ENCODE data around the gene GALNT14. TPM values are rescaled to one million over a fixed set of nuclear protein-coding genes. Genes with fewer than 3 reads are reported as not detected.

The GALNT14 gene
- total RNA-seq, 2 donors from 2014 or later = 0.59 to 1.2 TPM

- peak in 1 of 2 donors; percentile 3 for DNase-seq (ENCODE audit: low spot score in 2 of 2)
- H3K9me3 Mint-ChIP-seq = no peaks in the 10 kb centered on the region
- H3K36me3 Mint-ChIP-seq = no peaks in the 10 kb centered on the region
- ATAC-seq = no peak
- no peak overlapping the region for H3K27ac Mint-ChIP-seq
Measured at GRCh38 chr2:31016648-31017047, 121.6 kb downstream of the GALNT14 start.

GRCh38 chr2:31014516-31014915 lies 123.7 kb downstream of the GALNT14 start:
- H3K27ac Mint-ChIP-seq = no peak overlapping the region
- no peaks in the 10 kb centered on the region for H3K36me3 Mint-ChIP-seq
- no peaks in the 10 kb centered on the region for H3K9me3 Mint-ChIP-seq
- no peak for DNase-seq (ENCODE audit: low spot score in 2 of 2)
- no peak for ATAC-seq

- Mint-ChIP-seq H3K9me3 (no peaks in the 10 kb centered on the region), H3K36me3 (no peaks in the 10 kb centered on the region), H3K27ac (no peak overlapping the region)
- DNase-seq (ENCODE audit: low spot score in 2 of 2) (no peak), ATAC-seq (no peak)
Measured at GRCh38 chr2:31013301-31013700, 124.9 kb downstream of the GALNT14 start.

GRCh38 chr2:31012406-31012805 lies 125.8 kb downstream of the GALNT14 start:
- Mint-ChIP-seq H3K36me3 (no peaks in the 10 kb centered on the region), H3K27ac (no peak overlapping the region), H3K9me3 (no peaks in the 10 kb centered on the region)
- DNase-seq (ENCODE audit: low spot score in 2 of 2) (no peak), ATAC-seq (no peak)

GRCh38 chr2:31011587-31011986 lies 126.7 kb downstream of the GALNT14 start:
- H3K27ac Mint-ChIP-seq = no peak overlapping the region
- H3K36me3 Mint-ChIP-seq = no peaks in the 10 kb centered on the region
- no peaks in the 10 kb centered on the region for H3K9me3 Mint-ChIP-seq
- no peak for ATAC-seq
- DNase-seq (ENCODE audit: low spot score in 2 of 2) = no peak

- H3K27ac Mint-ChIP-seq = no peak overlapping the region
- DNase-seq (ENCODE audit: low spot score in 2 of 2) (no peak), ATAC-seq (no peak)
- no peaks in the 10 kb centered on the region for H3K36me3 Mint-ChIP-seq
- H3K9me3 Mint-ChIP-seq = no peaks in the 10 kb centered on the region
Measured at GRCh38 chr2:31008561-31009114, 129.6 kb downstream of the GALNT14 start.

GRCh38 chr2:31004257-31004656 lies 134.0 kb downstream of the GALNT14 start:
- no peak for ATAC-seq
- no peaks in the 10 kb centered on the region for H3K9me3 Mint-ChIP-seq
- no peaks in the 10 kb centered on the region for H3K36me3 Mint-ChIP-seq
- H3K27ac Mint-ChIP-seq = no peak overlapping the region
- DNase-seq (ENCODE audit: low spot score in 2 of 2) = no peak

GRCh38 chr2:31003749-31004148 lies 134.5 kb downstream of the GALNT14 start:
- DNase-seq (ENCODE audit: low spot score in 2 of 2) (no peak), ATAC-seq (no peak)
- Mint-ChIP-seq H3K9me3 (no peaks in the 10 kb centered on the region), H3K27ac (no peak overlapping the region), H3K36me3 (no peaks in the 10 kb centered on the region)

- ATAC-seq = no peak
Measured at GRCh38 chr2:31002537-31003150, 135.6 kb downstream of the GALNT14 start.

GRCh38 chr2:31000970-31001369 lies 137.3 kb downstream of the GALNT14 start:
- no peak overlapping the region for H3K27ac Mint-ChIP-seq
- H3K9me3 Mint-ChIP-seq = no peaks in the 10 kb centered on the region
- ATAC-seq (no peak), DNase-seq (ENCODE audit: low spot score in 2 of 2) (no peak)
- no peaks in the 10 kb centered on the region for H3K36me3 Mint-ChIP-seq

More at GRCh38 chr2:31002537-31003150, 135.6 kb downstream of the GALNT14 start:
- DNase-seq (ENCODE audit: low spot score in 2 of 2) = no peak
- Mint-ChIP-seq H3K9me3 (no peaks in the 10 kb centered on the region), H3K36me3 (no peaks in the 10 kb centered on the region), H3K27ac (no peak overlapping the region)

- DNase-seq (ENCODE audit: low spot score in 2 of 2) = no peak
- no peaks in the 10 kb centered on the region for H3K36me3 Mint-ChIP-seq
Measured at GRCh38 chr2:30998672-30999071, 139.6 kb downstream of the GALNT14 start.

GRCh38 chr2:30997979-30998378 lies 140.3 kb downstream of the GALNT14 start:
- ATAC-seq = no peak
- H3K36me3 Mint-ChIP-seq = no peaks in the 10 kb centered on the region

More at GRCh38 chr2:30998672-30999071, 139.6 kb downstream of the GALNT14 start:
- ATAC-seq = no peak
- Mint-ChIP-seq H3K27ac (no peak overlapping the region), H3K9me3 (no peaks in the 10 kb centered on the region)

GRCh38 chr2:30994227-30995056 lies 143.8 kb downstream of the GALNT14 start:
- no peaks in the 10 kb centered on the region for H3K36me3 Mint-ChIP-seq
- no peak overlapping the region for H3K27ac Mint-ChIP-seq
- H3K9me3 Mint-ChIP-seq = no peaks in the 10 kb centered on the region
- no peak for DNase-seq (ENCODE audit: low spot score in 2 of 2)
- ATAC-seq = no peak

More at GRCh38 chr2:30997979-30998378, 140.3 kb downstream of the GALNT14 start:
- no peak for DNase-seq (ENCODE audit: low spot score in 2 of 2)
- Mint-ChIP-seq H3K9me3 (no peaks in the 10 kb centered on the region), H3K27ac (no peak overlapping the region)

- Mint-ChIP-seq H3K9me3 (no peaks in the 10 kb centered on the region), H3K27ac (no peak overlapping the region), H3K36me3 (no peaks in the 10 kb centered on the region)
- no peak for ATAC-seq
- DNase-seq (ENCODE audit: low spot score in 2 of 2) = no peak
Measured at GRCh38 chr2:30992781-30993180, 145.5 kb downstream of the GALNT14 start.

GRCh38 chr2:30990671-30991070 lies 147.6 kb downstream of the GALNT14 start:
- Mint-ChIP-seq H3K27ac (no peak overlapping the region), H3K9me3 (no peaks in the 10 kb centered on the region)
- no peak for ATAC-seq

GRCh38 chr2:30990176-30990575 lies 148.1 kb downstream of the GALNT14 start:
- ATAC-seq = no peak
- Mint-ChIP-seq H3K27ac (no peak overlapping the region), H3K36me3 (no peaks in the 10 kb centered on the region), H3K9me3 (no peaks in the 10 kb centered on the region)
- DNase-seq (ENCODE audit: low spot score in 2 of 2) = no peak

More at GRCh38 chr2:30990671-30991070, 147.6 kb downstream of the GALNT14 start:
- H3K36me3 Mint-ChIP-seq = no peaks in the 10 kb centered on the region
- DNase-seq (ENCODE audit: low spot score in 2 of 2) = no peak

GRCh38 chr2:30989746-30990145 lies 148.5 kb downstream of the GALNT14 start:
- no peak for DNase-seq (ENCODE audit: low spot score in 2 of 2)
- H3K36me3 Mint-ChIP-seq = no peaks in the 10 kb centered on the region
- H3K9me3 Mint-ChIP-seq = no peaks in the 10 kb centered on the region
- H3K27ac Mint-ChIP-seq = no peak overlapping the region
- ATAC-seq = no peak

Measured in activated naive CD4-positive, alpha-beta T cell treated with anti-CD3 and anti-CD28 coated beads, Interleukin-2, amount 50 U/mL, for 72 hours (primary cell).